GM21360 (cell line): ENCODE measurements around the gene SIX3.

Experiments used
- ATAC-seq: cut with Tn5 transposase; IDR thresholded peaks from one replicate; pipeline ENCODE4 v1.9.1; 2021; ENCODE audit warnings: mild to moderate bottlenecking, moderate library complexity; ENCODE audit not compliant: unreplicated experiment

Gene SIX3

GRCh38 chr2:44980751-44981713 is 39.5 kb downstream of the SIX3 start:
- no peak for ATAC-seq

GRCh38 chr2:44981714-44982108 is 40.2 kb downstream of the SIX3 start:
- ATAC-seq: no peak

- no peak for ATAC-seq
Observed at GRCh38 chr2:44983836-44984604, 42.5 kb downstream of the SIX3 start.

- no peak for ATAC-seq
Observed at GRCh38 chr2:44989176-44989575, 47.7 kb downstream of the SIX3 start.

- ATAC-seq: no peak
Observed at GRCh38 chr2:44994377-44994776, 52.9 kb downstream of the SIX3 start.
